ENCODE data around the gene CEBPE. TPM values are rescaled to one million over a fixed set of nuclear protein-coding genes. Genes with fewer than 3 reads are reported as not detected.

Gene CEBPE
- total and polyA plus RNA-seq, 2 experiments from 2014 or later = not detected

- Histone ChIP-seq H3K9me2 (ENCODE audit: insufficient read depth) (no peaks in the 10 kb centered on the region), H3K4me1 (ENCODE audit: insufficient read depth) (0 out of 2 replicates have a peak, but pooled peaks cover 4% of the 10 kb centered on the region), H3K27ac (no peak overlapping the region), H2AFZ (no peak overlapping the region), H3K79me2 (ENCODE audit: insufficient read depth) (peaks cover 20% of the 10 kb centered on the region), H3K36me3 (ENCODE audit: low read depth) (peaks cover 4% of the 10 kb centered on the region; the same call in 1 of the 2 replicates), H3K4me3 (no peak overlapping the region), H4K20me1 (ENCODE audit: insufficient read depth) (0 out of 2 replicates have a peak, but pooled peaks cover 6% of the 10 kb centered on the region), H3F3A (ENCODE audit: insufficient read depth) (peaks cover 14% of the 10 kb centered on the region), H3K9ac (no peak overlapping the region), H3K9me3 (ENCODE audit: low read depth) (no peaks in the 10 kb centered on the region), H3K4me2 (ENCODE audit: unreplicated experiment) (no peak overlapping the region), H3K27me3 (replicated peaks; ENCODE audit: insufficient read depth) (no peaks in the 10 kb centered on the region)
- in situ Hi-C loops (cut with MboI) = no loop called here
- DNase-seq = no peak
- no peak for TF ChIP-seq EZH2phosphoT487 (IDR thresholded peaks at IDR 0.05; ENCODE audit: insufficient read depth, low read depth)
- no peak for TF ChIP-seq EZH2 (IDR thresholded peaks at IDR 0.05; ENCODE audit: insufficient read depth, poor library complexity, severe bottlenecking)
- WGBS, 2 experiments (ENCODE audit: low coverage in 1 of 2, low lambda C conversion rate in 2 of 2, missing lambda C conversion rate in 2 of 2) = 83 to 89% methylated on average over 4 of the region's 4 CpGs
These were observed 15.5 kb downstream of the CEBPE start for GRCh38 chr14:23103581-23103980.

- peaks cover 12% of the 10 kb centered on the region; the same call in 1 of the 2 replicates for H3K36me3 ChIP-seq (ENCODE audit: low read depth)
- WGBS, 2 experiments (ENCODE audit: low coverage in 1 of 2, low lambda C conversion rate in 2 of 2, missing lambda C conversion rate in 2 of 2) = 90 to 98% methylated on average over 2 of the region's 2 CpGs
- TF ChIP-seq EZH2 (IDR thresholded peaks at IDR 0.05; ENCODE audit: insufficient read depth, poor library complexity, severe bottlenecking) (no peak), EZH2phosphoT487 (IDR thresholded peaks at IDR 0.05; ENCODE audit: insufficient read depth, low read depth) (no peak)
- DNase-seq = no peak
- no peak overlapping the region for H3K4me3 ChIP-seq
- peaks cover 13% of the 10 kb centered on the region; the same call in 1 of the 2 replicates for H4K20me1 ChIP-seq (ENCODE audit: insufficient read depth)
- no peak overlapping the region for H2AFZ ChIP-seq
- H3K27ac ChIP-seq = no peak overlapping the region
- in situ Hi-C loops (cut with MboI) = no loop called here
- H3K4me1 ChIP-seq (ENCODE audit: insufficient read depth) = peaks cover 5% of the 10 kb centered on the region; the same call in 1 of the 2 replicates
- H3K27me3 ChIP-seq (replicated peaks; ENCODE audit: insufficient read depth) = no peaks in the 10 kb centered on the region
- no peaks in the 10 kb centered on the region for H3K9me3 ChIP-seq (ENCODE audit: low read depth)
- peaks cover 14% of the 10 kb centered on the region for H3F3A ChIP-seq (ENCODE audit: insufficient read depth)
- H3K4me2 ChIP-seq (ENCODE audit: unreplicated experiment) = no peak overlapping the region
- H3K9ac ChIP-seq = no peak overlapping the region
- H3K79me2 ChIP-seq (ENCODE audit: insufficient read depth) = peaks cover 28% of the 10 kb centered on the region
- H3K9me2 ChIP-seq (ENCODE audit: insufficient read depth) = no peaks in the 10 kb centered on the region
These were observed 16.3 kb downstream of the CEBPE start for GRCh38 chr14:23102801-23103200.

GRCh38 chr14:23101986-23102625 lies 16.9 kb downstream of the CEBPE start:
- Histone ChIP-seq H3K27ac (no peak overlapping the region), H3K27me3 (replicated peaks; ENCODE audit: insufficient read depth) (no peaks in the 10 kb centered on the region), H3K4me3 (no peak overlapping the region), H2AFZ (no peak overlapping the region), H3F3A (ENCODE audit: insufficient read depth) (peaks cover 14% of the 10 kb centered on the region), H3K36me3 (ENCODE audit: low read depth) (peaks cover 15% of the 10 kb centered on the region; the same call in 1 of the 2 replicates), H3K9me3 (ENCODE audit: low read depth) (no peaks in the 10 kb centered on the region), H3K4me2 (ENCODE audit: unreplicated experiment) (no peak overlapping the region), H4K20me1 (ENCODE audit: insufficient read depth) (peaks cover 14% of the 10 kb centered on the region; the same call in 1 of the 2 replicates), H3K9me2 (ENCODE audit: insufficient read depth) (no peaks in the 10 kb centered on the region), H3K9ac (no peak overlapping the region), H3K4me1 (ENCODE audit: insufficient read depth) (peaks cover 12% of the 10 kb centered on the region), H3K79me2 (ENCODE audit: insufficient read depth) (peaks cover 35% of the 10 kb centered on the region)
- in situ Hi-C loops (cut with MboI) = no loop called here
- no peak for DNase-seq
- 63 to 66% methylated on average over 10 of the region's 10 CpGs for WGBS, 2 experiments (ENCODE audit: low coverage in 1 of 2, low lambda C conversion rate in 2 of 2, missing lambda C conversion rate in 2 of 2)
- TF ChIP-seq EZH2 (IDR thresholded peaks at IDR 0.05; ENCODE audit: insufficient read depth, poor library complexity, severe bottlenecking) = no peak
- TF ChIP-seq EZH2phosphoT487 (IDR thresholded peaks at IDR 0.05; ENCODE audit: insufficient read depth, low read depth) = no peak

- Histone ChIP-seq H3K79me2 (ENCODE audit: insufficient read depth) (peaks cover 42% of the 10 kb centered on the region), H3K4me2 (ENCODE audit: unreplicated experiment) (no peak overlapping the region), H4K20me1 (ENCODE audit: insufficient read depth) (peaks cover 18% of the 10 kb centered on the region; the same call in 1 of the 2 replicates), H3K9ac (no peak overlapping the region), H3K4me3 (no peak overlapping the region), H3F3A (ENCODE audit: insufficient read depth) (peaks cover 14% of the 10 kb centered on the region), H3K9me3 (ENCODE audit: low read depth) (no peaks in the 10 kb centered on the region), H3K27ac (no peak overlapping the region), H3K4me1 (ENCODE audit: insufficient read depth) (peaks cover 18% of the 10 kb centered on the region), H3K36me3 (ENCODE audit: low read depth) (peaks cover 15% of the 10 kb centered on the region; the same call in 1 of the 2 replicates), H3K9me2 (ENCODE audit: insufficient read depth) (no peaks in the 10 kb centered on the region), H3K27me3 (replicated peaks; ENCODE audit: insufficient read depth) (no peaks in the 10 kb centered on the region), H2AFZ (no peak overlapping the region)
- no peak for DNase-seq
- 65 to 67% methylated on average over 6 of the region's 6 CpGs for WGBS, 2 experiments (ENCODE audit: low coverage in 1 of 2, low lambda C conversion rate in 2 of 2, missing lambda C conversion rate in 2 of 2)
- TF ChIP-seq EZH2phosphoT487 (IDR thresholded peaks at IDR 0.05; ENCODE audit: insufficient read depth, low read depth) (no peak), EZH2 (IDR thresholded peaks at IDR 0.05; ENCODE audit: insufficient read depth, poor library complexity, severe bottlenecking) (no peak)
- in situ Hi-C loops (cut with MboI) = no loop called here
These were observed 17.7 kb downstream of the CEBPE start for GRCh38 chr14:23101213-23101970.

All from GM23248 (cell line).